Erythroblast (primary cell): ENCODE measurements around the gene PAFAH2.

Source experiments
- GATA1 ChIP-seq: IDR thresholded peaks from 2 replicates; pipeline ENCODE4 v1.6.1; 2011; ENCODE audit warnings: low read depth, mild to moderate bottlenecking, control low read depth, low read length, moderate library complexity
- POLR2A ChIP-seq: IDR thresholded peaks from 2 replicates; pipeline ENCODE4 v1.6.1; 2011; ENCODE audit warnings: mild to moderate bottlenecking, low read length

- TF ChIP-seq POLR2A (no peak), GATA1 (no peak)
Measured at GRCh38 chr1:25992689-25993171, 5.1 kb downstream of the PAFAH2 start.
